IPS-20b (cell line): Measurements from ENCODE around the gene GNS.

Experiments
- H3K27ac ChIP-seq: one replicate; pipeline ENCODE4 v1.5.1; 2013; ENCODE audit warnings: low read length
- H3K27me3 ChIP-seq: 2 replicates; pipeline ENCODE4 v1.6.1; 2013; ENCODE audit warnings: mild to moderate bottlenecking, low read length, inconsistent platforms; ENCODE audit not compliant: insufficient read depth
- H3K36me3 ChIP-seq: 2 replicates; pipeline ENCODE4 v1.6.1; 2013; ENCODE audit warnings: low read depth, mild to moderate bottlenecking, inconsistent platforms, low read length, moderate library complexity; ENCODE audit not compliant: insufficient read depth
- H3K4me1 ChIP-seq: 2 replicates; pipeline ENCODE4 v1.6.1; 2013; ENCODE audit warnings: mild to moderate bottlenecking, control low read depth, inconsistent platforms, low read length, moderate library complexity; ENCODE audit not compliant: insufficient read depth
- H3K4me3 ChIP-seq: 2 replicates; pipeline ENCODE4 v1.5.1; 2013; ENCODE audit warnings: mild to moderate bottlenecking, low read length, inconsistent platforms
- H3K9ac ChIP-seq: 2 replicates; pipeline ENCODE4 v1.6.1; 2013; ENCODE audit warnings: low read depth, mild to moderate bottlenecking, inconsistent platforms, low read length, moderate library complexity
- H3K9me3 ChIP-seq: 2 replicates; pipeline ENCODE4 v1.6.1; 2013; ENCODE audit warnings: mild to moderate bottlenecking, low read depth, low read length, inconsistent platforms; ENCODE audit not compliant: insufficient read depth

GNS gene

DNA sequence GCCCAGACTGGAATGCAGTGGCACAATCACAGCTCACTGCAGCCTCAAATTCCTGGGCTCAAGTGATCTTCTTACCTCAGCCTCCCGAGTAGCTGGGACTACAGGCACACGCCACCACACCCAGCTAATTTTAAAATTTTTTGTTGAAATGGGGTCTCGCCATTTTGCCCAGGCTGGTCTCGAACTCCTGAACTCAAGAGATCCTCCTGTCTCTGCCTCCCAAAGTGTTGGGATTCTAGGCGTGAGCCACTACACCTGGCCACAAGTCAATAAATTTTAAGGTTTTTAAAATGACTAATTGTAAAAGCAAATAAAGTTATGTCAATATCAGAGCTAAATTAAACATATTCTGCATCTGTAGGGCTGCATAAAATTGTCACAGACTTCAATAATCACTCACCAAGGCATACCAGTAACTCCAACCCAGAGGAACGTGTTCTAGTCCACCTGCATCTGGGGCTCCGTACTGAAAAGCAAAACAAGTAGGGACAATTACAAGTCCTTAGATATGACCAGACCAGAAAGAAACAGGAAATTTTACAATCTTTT, 13.9 kb downstream of the GNS start:
- Histone ChIP-seq H3K27me3 (no peaks in the 10 kb centered on the region), H3K4me1 (no peaks in the 10 kb centered on the region), H3K36me3 (peaks cover 70% of the 10 kb centered on the region), H3K27ac (no peak overlapping the region), H3K4me3 (no peak overlapping the region), H3K9ac (no peak overlapping the region), H3K9me3 (no peaks in the 10 kb centered on the region)

GRCh38 chr12:64744422-64745258, 14.6 kb downstream of the GNS start:
- Histone ChIP-seq H3K27me3 (no peaks in the 10 kb centered on the region), H3K27ac (no peak overlapping the region), H3K4me3 (no peak overlapping the region), H3K36me3 (peaks cover 73% of the 10 kb centered on the region), H3K9me3 (no peaks in the 10 kb centered on the region), H3K9ac (no peak overlapping the region), H3K4me1 (no peaks in the 10 kb centered on the region)

- H3K4me1 ChIP-seq, result no peaks in the 10 kb centered on the region
- H3K27me3 ChIP-seq, result no peaks in the 10 kb centered on the region
- no peaks in the 10 kb centered on the region for H3K9me3 ChIP-seq
- peaks cover 83% of the 10 kb centered on the region for H3K36me3 ChIP-seq
- no peak overlapping the region for H3K9ac ChIP-seq
- no peak overlapping the region for H3K27ac ChIP-seq
- H3K4me3 ChIP-seq, result no peak overlapping the region
Observed at GRCh38 chr12:64743206-64743605, 16.0 kb downstream of the GNS start.

- no peak overlapping the region for H3K4me3 ChIP-seq
- H3K36me3 ChIP-seq, result peaks cover 86% of the 10 kb centered on the region
- no peak overlapping the region for H3K27ac ChIP-seq
- no peaks in the 10 kb centered on the region for H3K9me3 ChIP-seq
- H3K27me3 ChIP-seq, result no peaks in the 10 kb centered on the region
- no peaks in the 10 kb centered on the region for H3K4me1 ChIP-seq
- H3K9ac ChIP-seq, result no peak overlapping the region
Observed at GRCh38 chr12:64742416-64742815, 16.8 kb downstream of the GNS start.

DNA sequence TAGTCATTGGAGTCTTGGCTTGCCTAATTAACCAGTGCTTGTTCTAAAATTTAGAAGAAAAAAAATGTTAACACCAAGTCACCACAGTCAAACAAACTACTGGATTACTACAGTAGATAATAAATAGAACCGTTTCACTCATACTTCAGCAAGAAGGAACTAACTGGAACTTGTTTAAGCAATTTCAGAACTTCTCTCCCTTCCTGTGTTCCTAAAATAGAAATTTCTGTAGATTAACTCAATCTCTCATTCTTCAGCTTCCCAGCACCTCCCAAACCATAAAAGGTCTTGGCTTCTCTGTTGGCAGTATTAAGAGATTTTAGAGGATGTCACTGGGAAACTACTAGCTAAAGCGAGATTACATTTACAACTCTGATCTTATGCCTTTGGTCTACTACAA, 18.6 kb downstream of the GNS start:
- Histone ChIP-seq H3K4me3 (no peak overlapping the region), H3K9ac (no peak overlapping the region), H3K36me3 (peaks cover 92% of the 10 kb centered on the region), H3K9me3 (no peaks in the 10 kb centered on the region), H3K27ac (no peak overlapping the region), H3K27me3 (no peaks in the 10 kb centered on the region), H3K4me1 (no peaks in the 10 kb centered on the region)

- Histone ChIP-seq H3K4me3 (no peak overlapping the region), H3K9ac (no peak overlapping the region), H3K4me1 (no peaks in the 10 kb centered on the region), H3K27ac (no peak overlapping the region), H3K27me3 (no peaks in the 10 kb centered on the region), H3K36me3 (peaks cover 91% of the 10 kb centered on the region), H3K9me3 (no peaks in the 10 kb centered on the region)
Observed at GRCh38 chr12:64739778-64740177, 19.4 kb downstream of the GNS start.

DNA sequence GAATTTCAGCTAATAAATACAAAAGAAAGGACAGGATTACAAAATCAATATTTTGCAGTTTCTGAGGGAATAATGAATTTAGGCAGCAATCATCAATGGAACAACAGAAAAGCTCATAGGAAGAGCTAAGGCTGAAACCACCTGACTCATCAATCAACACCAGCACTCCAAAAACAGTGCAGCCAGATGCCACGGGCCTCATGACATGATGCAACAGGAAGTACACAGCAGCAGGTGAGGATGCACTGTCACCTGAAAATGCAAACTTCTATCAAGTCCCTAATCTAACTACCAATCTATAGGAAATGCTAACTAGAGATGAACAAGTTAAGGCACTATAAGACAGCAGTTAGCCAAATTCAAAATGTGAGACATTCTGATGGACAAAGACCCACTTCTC, 21.7 kb downstream of the GNS start:
- no peaks in the 10 kb centered on the region for H3K9me3 ChIP-seq
- no peak overlapping the region for H3K27ac ChIP-seq
- H3K4me3 ChIP-seq, result no peak overlapping the region
- H3K9ac ChIP-seq, result no peak overlapping the region
- H3K27me3 ChIP-seq, result no peaks in the 10 kb centered on the region
- no peaks in the 10 kb centered on the region for H3K4me1 ChIP-seq
- H3K36me3 ChIP-seq, result peaks cover 85% of the 10 kb centered on the region

GRCh38 chr12:64736771-64737170, 22.4 kb downstream of the GNS start:
- no peaks in the 10 kb centered on the region for H3K27me3 ChIP-seq
- H3K27ac ChIP-seq, result no peak overlapping the region
- H3K9ac ChIP-seq, result no peak overlapping the region
- H3K4me3 ChIP-seq, result no peak overlapping the region
- no peaks in the 10 kb centered on the region for H3K9me3 ChIP-seq
- H3K36me3 ChIP-seq, result peaks cover 81% of the 10 kb centered on the region
- no peaks in the 10 kb centered on the region for H3K4me1 ChIP-seq

DNA sequence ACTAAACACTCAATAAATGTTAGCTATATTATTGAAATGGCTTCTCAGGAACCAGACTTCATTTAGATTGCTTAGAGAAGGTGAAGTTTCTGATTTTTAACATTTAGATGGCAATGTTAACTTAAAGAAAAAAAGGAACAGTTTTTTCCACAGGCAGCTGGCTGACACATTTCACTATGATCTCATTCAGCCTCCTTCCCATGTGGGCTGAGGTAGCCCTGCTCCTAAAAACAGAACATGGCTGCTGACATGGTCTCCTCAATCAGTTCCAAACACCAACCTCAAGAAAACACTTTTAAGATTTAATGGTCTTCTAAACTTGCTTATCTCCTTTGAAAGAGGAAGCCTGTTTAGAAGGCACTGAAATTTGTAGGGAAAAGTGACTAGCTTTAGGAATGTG, 23.8 kb downstream of the GNS start:
- H3K27ac ChIP-seq, result no peak overlapping the region
- H3K4me1 ChIP-seq, result no peaks in the 10 kb centered on the region

GRCh38 chr12:64733857-64734256, 25.3 kb downstream of the GNS start:
- Histone ChIP-seq H3K9me3 (no peaks in the 10 kb centered on the region), H3K9ac (no peak overlapping the region), H3K36me3 (peaks cover 71% of the 10 kb centered on the region), H3K4me3 (no peak overlapping the region), H3K27me3 (no peaks in the 10 kb centered on the region), H3K27ac (no peak overlapping the region), H3K4me1 (no peaks in the 10 kb centered on the region)

More for the DNA sequence above, 23.8 kb downstream of the GNS start:
- Histone ChIP-seq H3K9me3 (no peaks in the 10 kb centered on the region), H3K27me3 (no peaks in the 10 kb centered on the region), H3K4me3 (no peak overlapping the region), H3K9ac (no peak overlapping the region), H3K36me3 (peaks cover 73% of the 10 kb centered on the region)

- Histone ChIP-seq H3K4me3 (no peak overlapping the region), H3K27ac (no peak overlapping the region), H3K4me1 (no peaks in the 10 kb centered on the region), H3K9ac (no peak overlapping the region), H3K27me3 (no peaks in the 10 kb centered on the region), H3K9me3 (no peaks in the 10 kb centered on the region), H3K36me3 (peaks cover 65% of the 10 kb centered on the region)
Observed at GRCh38 chr12:64731683-64732082, 27.5 kb downstream of the GNS start.

- Histone ChIP-seq H3K4me3 (no peak overlapping the region), H3K36me3 (peaks cover 54% of the 10 kb centered on the region), H3K4me1 (no peaks in the 10 kb centered on the region), H3K27me3 (no peaks in the 10 kb centered on the region), H3K9me3 (no peaks in the 10 kb centered on the region), H3K27ac (no peak overlapping the region), H3K9ac (no peak overlapping the region)
Observed at GRCh38 chr12:64730588-64730969, 28.6 kb downstream of the GNS start.
